Measurements from ENCODE around the gene CROCC. TPM values are rescaled to one million over a fixed set of nuclear protein-coding genes. Genes with fewer than 3 reads are reported as not detected.

The CROCC gene
- total RNA-seq, 1 donor from 2014 or later = 24.7 TPM

GRCh38 chr1:16984717-16985116 is 63.0 kb downstream of the CROCC start:
- Mint-ChIP-seq H3K9me3 (ENCODE audit: low read depth) (no peaks in the 10 kb centered on the region), H3K4me1 (ENCODE audit: low read depth) (peaks cover 27% of the 10 kb centered on the region), H3K27me3 (ENCODE audit: low read depth) (no peaks in the 10 kb centered on the region), H3K27ac (ENCODE audit: unreplicated experiment) (peak overlapping the region; percentile 81), H3K36me3 (ENCODE audit: low read depth) (peaks cover 5% of the 10 kb centered on the region), H3K4me3 (ENCODE audit: unreplicated experiment) (no peak overlapping the region)
- DNase-seq (ENCODE audit: low spot score) = no peak
- TF ChIP-seq CTCF (IDR thresholded peaks at IDR 0.05) = no peak

DNA sequence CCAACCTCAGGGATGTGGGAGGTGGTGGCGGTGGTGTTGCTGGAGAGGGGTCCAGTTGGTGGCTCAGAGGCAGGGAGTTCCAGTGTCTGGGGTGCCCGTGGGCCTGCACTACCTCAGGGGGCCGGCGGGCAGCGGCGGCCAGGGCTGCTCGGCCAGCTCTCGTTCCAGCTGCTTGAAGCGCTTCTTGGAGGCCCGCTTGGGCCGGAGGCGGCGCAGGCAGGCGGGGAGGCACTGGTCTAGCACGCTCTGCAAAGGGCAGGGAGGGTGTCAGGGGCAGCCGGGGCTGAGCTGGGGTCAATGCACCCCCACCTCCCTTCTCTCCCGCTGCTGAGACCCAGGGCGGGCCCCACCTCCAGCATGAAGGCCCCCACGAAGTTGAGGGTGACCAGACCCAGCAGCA is 64.4 kb downstream of the CROCC start:
- TF ChIP-seq CTCF (IDR thresholded peaks at IDR 0.05) = no peak

DNA sequence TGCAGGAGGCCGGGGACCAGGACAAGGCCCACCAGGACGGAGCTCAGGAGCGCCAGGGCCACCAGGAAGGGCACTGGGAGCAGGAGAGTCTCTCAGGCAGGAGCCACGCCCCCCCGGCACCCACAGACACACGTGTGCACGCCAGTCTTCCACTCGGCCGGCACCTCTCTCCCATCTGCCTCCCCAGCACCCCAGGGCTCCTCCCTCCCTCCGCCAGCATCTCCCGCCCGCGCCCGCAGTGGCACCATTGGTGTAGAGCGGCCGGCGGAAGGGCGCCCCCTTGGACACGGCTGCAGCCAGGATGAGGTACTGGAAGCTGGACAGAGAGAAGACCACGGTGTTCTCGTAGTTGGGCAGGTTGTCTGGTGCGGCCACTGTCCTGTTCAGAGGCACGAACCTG is 64.8 kb downstream of the CROCC start:
- no peaks in the 10 kb centered on the region for H3K9me3 Mint-ChIP-seq (ENCODE audit: low read depth)
- no peak for DNase-seq (ENCODE audit: low spot score)
- H3K27me3 Mint-ChIP-seq (ENCODE audit: low read depth) = no peaks in the 10 kb centered on the region
- H3K4me1 Mint-ChIP-seq (ENCODE audit: low read depth) = peaks cover 17% of the 10 kb centered on the region
- H3K27ac Mint-ChIP-seq (ENCODE audit: unreplicated experiment) = no peak overlapping the region
- H3K36me3 Mint-ChIP-seq (ENCODE audit: low read depth) = peaks cover 7% of the 10 kb centered on the region
- TF ChIP-seq CTCF (IDR thresholded peaks at IDR 0.05) = no peak
- no peak overlapping the region for H3K4me3 Mint-ChIP-seq (ENCODE audit: unreplicated experiment)

More for the DNA sequence above, 64.4 kb downstream of the CROCC start:
- DNase-seq (ENCODE audit: low spot score) = no peak
- H3K36me3 Mint-ChIP-seq (ENCODE audit: low read depth) = peaks cover 7% of the 10 kb centered on the region
- peak overlapping the region; percentile 12 for H3K27ac Mint-ChIP-seq (ENCODE audit: unreplicated experiment)
- peaks cover 22% of the 10 kb centered on the region for H3K4me1 Mint-ChIP-seq (ENCODE audit: low read depth)
- H3K27me3 Mint-ChIP-seq (ENCODE audit: low read depth) = no peaks in the 10 kb centered on the region
- no peaks in the 10 kb centered on the region for H3K9me3 Mint-ChIP-seq (ENCODE audit: low read depth)
- no peak overlapping the region for H3K4me3 Mint-ChIP-seq (ENCODE audit: unreplicated experiment)

DNA sequence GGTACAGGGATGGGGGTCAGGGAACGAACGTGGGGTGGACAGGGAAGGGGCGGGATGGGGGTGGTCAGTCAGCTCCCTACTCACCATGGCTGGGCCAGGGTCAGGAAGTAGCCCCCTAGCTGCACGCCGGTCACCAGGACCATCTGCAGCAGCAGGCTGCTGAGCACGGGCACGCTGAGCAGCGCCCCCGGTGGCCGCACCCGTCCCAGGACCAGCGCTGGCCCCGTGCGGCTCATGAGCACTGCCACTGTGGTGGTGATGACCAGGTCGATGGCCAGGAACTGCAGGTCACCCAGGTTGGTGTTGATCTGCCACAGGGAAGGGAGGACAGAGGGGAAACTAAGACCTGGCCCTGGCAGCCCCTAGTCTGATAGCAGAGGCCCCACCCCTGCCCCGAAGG is 65.2 kb downstream of the CROCC start:
- DNase-seq (ENCODE audit: low spot score) = no peak
- H3K36me3 Mint-ChIP-seq (ENCODE audit: low read depth) = peaks cover 7% of the 10 kb centered on the region
- H3K27ac Mint-ChIP-seq (ENCODE audit: unreplicated experiment) = no peak overlapping the region
- H3K27me3 Mint-ChIP-seq (ENCODE audit: low read depth) = no peaks in the 10 kb centered on the region
- no peak overlapping the region for H3K4me3 Mint-ChIP-seq (ENCODE audit: unreplicated experiment)
- H3K9me3 Mint-ChIP-seq (ENCODE audit: low read depth) = no peaks in the 10 kb centered on the region
- peak; percentile 66 for TF ChIP-seq CTCF (IDR thresholded peaks at IDR 0.05)
- H3K4me1 Mint-ChIP-seq (ENCODE audit: low read depth) = peaks cover 15% of the 10 kb centered on the region

DNA sequence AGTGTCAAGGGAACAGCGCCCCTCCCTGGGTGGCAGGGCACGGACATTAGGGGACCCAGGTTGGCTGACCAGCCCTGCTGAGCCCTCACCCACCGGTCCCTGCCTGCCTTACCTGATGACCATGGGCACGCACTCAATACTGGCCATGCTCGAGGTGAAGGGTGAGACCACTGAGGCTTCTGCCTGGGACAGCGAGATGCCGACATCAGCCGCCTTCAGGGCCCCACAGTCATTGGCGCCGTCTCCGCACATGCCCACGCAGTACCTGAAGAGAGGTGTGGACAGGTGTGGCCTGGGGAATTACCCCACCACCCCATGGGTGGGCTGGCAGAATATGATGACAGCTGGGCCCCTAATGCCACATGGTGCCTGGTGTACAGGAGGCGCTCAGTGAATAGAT is 66.5 kb downstream of the CROCC start:
- DNase-seq (ENCODE audit: low spot score) = no peak
- Mint-ChIP-seq H3K9me3 (ENCODE audit: low read depth) (no peaks in the 10 kb centered on the region), H3K36me3 (ENCODE audit: low read depth) (peaks cover 7% of the 10 kb centered on the region), H3K4me3 (ENCODE audit: unreplicated experiment) (no peak overlapping the region), H3K4me1 (ENCODE audit: low read depth) (peaks cover 13% of the 10 kb centered on the region), H3K27ac (ENCODE audit: unreplicated experiment) (no peak overlapping the region), H3K27me3 (ENCODE audit: low read depth) (no peaks in the 10 kb centered on the region)
- TF ChIP-seq CTCF (IDR thresholded peaks at IDR 0.05) = no peak

Data from chondrocyte (in vitro differentiated cells).